ENCODE data around the gene ADGRG2. TPM values are rescaled to one million over a fixed set of nuclear protein-coding genes. Genes with fewer than 3 reads are reported as not detected.

Gene ADGRG2
- total RNA-seq, 1 experiment from 2014 or later, result 0.09 TPM

- Mint-ChIP-seq H3K4me1 (ENCODE audit: low read depth, unreplicated experiment) (no peaks in the 10 kb centered on the region), H3K36me3 (ENCODE audit: insufficient read depth, unreplicated experiment) (peaks cover 5% of the 10 kb centered on the region), H3K27ac (ENCODE audit: unreplicated experiment) (no peak overlapping the region), H3K9me3 (ENCODE audit: low read depth, unreplicated experiment) (no peaks in the 10 kb centered on the region), H3K4me3 (ENCODE audit: low read depth, unreplicated experiment) (no peak overlapping the region), H3K27me3 (ENCODE audit: unreplicated experiment) (peaks cover 66% of the 10 kb centered on the region)
- no peak for DNase-seq
- CTCF ChIA-PET, result interaction anchor here (0.6 to 1.4 kb wide), 5 partner anchors 8 to 212 kb away, joined by 3 to 4 read pairs (median 3); no protein-coding TSS in a partner anchor
- intact Hi-C loops (cut with micrococcal nuclease; ENCODE audit: unreplicated experiment), result loop anchor here (5.0 kb wide), 1 partner anchor 79 kb away; no protein-coding TSS in a partner anchor
- TF ChIP-seq, protein P1, sequence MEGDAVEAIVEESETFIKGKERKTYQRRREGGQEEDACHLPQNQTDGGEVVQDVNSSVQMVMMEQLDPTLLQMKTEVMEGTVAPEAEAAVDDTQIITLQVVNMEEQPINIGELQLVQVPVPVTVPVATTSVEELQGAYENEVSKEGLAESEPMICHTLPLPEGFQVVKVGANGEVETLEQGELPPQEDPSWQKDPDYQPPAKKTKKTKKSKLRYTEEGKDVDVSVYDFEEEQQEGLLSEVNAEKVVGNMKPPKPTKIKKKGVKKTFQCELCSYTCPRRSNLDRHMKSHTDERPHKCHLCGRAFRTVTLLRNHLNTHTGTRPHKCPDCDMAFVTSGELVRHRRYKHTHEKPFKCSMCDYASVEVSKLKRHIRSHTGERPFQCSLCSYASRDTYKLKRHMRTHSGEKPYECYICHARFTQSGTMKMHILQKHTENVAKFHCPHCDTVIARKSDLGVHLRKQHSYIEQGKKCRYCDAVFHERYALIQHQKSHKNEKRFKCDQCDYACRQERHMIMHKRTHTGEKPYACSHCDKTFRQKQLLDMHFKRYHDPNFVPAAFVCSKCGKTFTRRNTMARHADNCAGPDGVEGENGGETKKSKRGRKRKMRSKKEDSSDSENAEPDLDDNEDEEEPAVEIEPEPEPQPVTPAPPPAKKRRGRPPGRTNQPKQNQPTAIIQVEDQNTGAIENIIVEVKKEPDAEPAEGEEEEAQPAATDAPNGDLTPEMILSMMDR (IDR thresholded peaks at IDR 0.05; ENCODE audit: unreplicated experiment), result no peak
- no TSS peak for BruUV-seq (replicated peaks)
Measured at GRCh38 chrX:19121466-19121865, 802 bp downstream of the ADGRG2 start.

DNA sequence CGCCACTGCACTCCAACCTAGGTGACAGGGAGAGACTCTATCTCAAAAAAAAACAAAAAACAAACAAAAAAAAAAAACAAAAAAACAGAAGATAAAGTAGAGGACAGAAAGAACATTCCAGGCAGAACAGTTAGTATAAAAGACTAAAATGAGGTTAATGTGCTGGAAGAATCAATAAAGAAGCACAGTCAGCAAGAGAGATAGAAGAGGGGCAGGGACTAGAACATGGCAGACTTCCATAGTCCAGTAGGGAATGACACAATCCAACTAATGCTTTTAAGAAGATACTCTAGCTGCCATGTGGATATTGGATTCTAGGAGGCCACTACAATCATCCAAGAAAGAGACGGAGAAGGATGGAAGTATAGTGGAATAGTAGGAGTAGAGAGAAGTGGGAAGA lies 11.6 kb downstream of the ADGRG2 start:
- CTCF ChIA-PET, result no interaction called here
- Mint-ChIP-seq H3K27ac (ENCODE audit: unreplicated experiment) (no peak overlapping the region), H3K4me3 (ENCODE audit: low read depth, unreplicated experiment) (no peak overlapping the region), H3K4me1 (ENCODE audit: low read depth, unreplicated experiment) (peaks cover 10% of the 10 kb centered on the region), H3K36me3 (ENCODE audit: insufficient read depth, unreplicated experiment) (no peaks in the 10 kb centered on the region), H3K9me3 (ENCODE audit: low read depth, unreplicated experiment) (peaks cover 4% of the 10 kb centered on the region), H3K27me3 (ENCODE audit: unreplicated experiment) (peaks cover 42% of the 10 kb centered on the region)
- DNase-seq, result no peak
- BruUV-seq (replicated peaks), result no TSS peak
- intact Hi-C loops (cut with micrococcal nuclease; ENCODE audit: unreplicated experiment), result no loop called here
- TF ChIP-seq, protein P1 (IDR thresholded peaks at IDR 0.05; ENCODE audit: unreplicated experiment), result no peak

DNA sequence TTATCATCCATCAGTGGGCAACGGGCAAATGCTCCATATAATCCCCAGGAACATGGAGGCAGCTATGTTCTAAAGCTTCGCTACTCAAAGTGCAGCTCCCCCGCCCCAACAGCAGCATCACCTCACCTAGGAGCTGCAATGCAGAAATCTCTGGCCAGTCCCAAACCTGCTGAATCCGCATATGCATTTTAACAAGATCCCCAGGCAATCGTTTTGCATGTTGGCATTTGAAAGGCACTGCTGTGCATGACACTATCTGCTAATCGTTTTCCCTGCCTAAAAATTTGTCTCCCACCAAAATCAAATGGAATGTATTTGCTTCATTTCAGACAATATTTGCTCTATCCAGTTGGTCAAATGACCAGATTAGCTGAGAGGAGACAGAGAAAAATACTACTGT lies 15.2 kb downstream of the ADGRG2 start:
- no peak overlapping the region for H3K27ac Mint-ChIP-seq (ENCODE audit: unreplicated experiment)
- no TSS peak for BruUV-seq (replicated peaks)
- H3K4me3 Mint-ChIP-seq (ENCODE audit: low read depth, unreplicated experiment), result no peak overlapping the region
- H3K4me1 Mint-ChIP-seq (ENCODE audit: low read depth, unreplicated experiment), result peaks cover 10% of the 10 kb centered on the region
- CTCF ChIA-PET, result interaction anchor here (0.6 kb wide), 1 partner anchor 220 kb away, joined by 4 read pairs; no protein-coding TSS in a partner anchor
- TF ChIP-seq, protein P1 (IDR thresholded peaks at IDR 0.05; ENCODE audit: unreplicated experiment), result no peak
- no peak for DNase-seq
- H3K36me3 Mint-ChIP-seq (ENCODE audit: insufficient read depth, unreplicated experiment), result no peaks in the 10 kb centered on the region
- H3K27me3 Mint-ChIP-seq (ENCODE audit: unreplicated experiment), result peaks cover 30% of the 10 kb centered on the region
- intact Hi-C loops (cut with micrococcal nuclease; ENCODE audit: unreplicated experiment), result no loop called here
- peaks cover 4% of the 10 kb centered on the region for H3K9me3 Mint-ChIP-seq (ENCODE audit: low read depth, unreplicated experiment)

DNA sequence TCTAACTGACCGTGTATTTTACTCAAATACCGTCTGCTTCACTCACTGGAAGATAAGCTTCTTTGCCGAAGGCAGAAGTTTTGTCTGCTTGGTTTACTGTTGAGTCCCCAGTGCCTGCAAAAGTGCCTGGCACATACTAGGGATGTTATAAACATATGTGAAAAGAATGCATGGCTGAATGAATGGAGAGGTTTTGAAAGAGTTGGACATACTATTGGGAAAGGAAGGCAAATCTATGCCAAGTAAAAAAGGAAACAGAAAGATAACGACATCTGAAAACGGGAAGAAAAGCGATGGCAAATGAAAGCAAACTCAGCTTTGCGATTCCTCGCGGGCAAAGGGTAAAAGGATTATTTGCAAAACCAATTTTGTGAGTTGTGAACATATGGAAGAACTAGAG lies 21.7 kb downstream of the ADGRG2 start:
- intact Hi-C loops (cut with micrococcal nuclease; ENCODE audit: unreplicated experiment), result no loop called here
- no peaks in the 10 kb centered on the region for H3K36me3 Mint-ChIP-seq (ENCODE audit: insufficient read depth, unreplicated experiment)

More for the DNA sequence above, 21.7 kb downstream of the ADGRG2 start:
- Mint-ChIP-seq H3K27me3 (ENCODE audit: unreplicated experiment) (no peaks in the 10 kb centered on the region), H3K27ac (ENCODE audit: unreplicated experiment) (no peak overlapping the region), H3K4me3 (ENCODE audit: low read depth, unreplicated experiment) (no peak overlapping the region), H3K4me1 (ENCODE audit: low read depth, unreplicated experiment) (no peaks in the 10 kb centered on the region), H3K9me3 (ENCODE audit: low read depth, unreplicated experiment) (no peaks in the 10 kb centered on the region)
- TF ChIP-seq, protein P1 (IDR thresholded peaks at IDR 0.05; ENCODE audit: unreplicated experiment), result no peak
- no peak for DNase-seq
- CTCF ChIA-PET, result interaction anchor here (0.5 kb wide), 1 partner anchor 28 kb away, joined by 3 read pairs; no protein-coding TSS in a partner anchor
- no TSS peak for BruUV-seq (replicated peaks)

All from Calu3 (cell line).